T-helper 9 cell (primary cell): Measurements from ENCODE around the gene TNRC6B.
"Not testable (repeated sequence)": the region's sequence is repeated elsewhere in the genome, so short reads cannot be mapped to it uniquely, and the experiment has no call there.

Source experiments
- DNase-seq: peaks from one replicate; pipeline ENCODE4 v3.0.0-alpha.2; 2020

The TNRC6B gene

DNA sequence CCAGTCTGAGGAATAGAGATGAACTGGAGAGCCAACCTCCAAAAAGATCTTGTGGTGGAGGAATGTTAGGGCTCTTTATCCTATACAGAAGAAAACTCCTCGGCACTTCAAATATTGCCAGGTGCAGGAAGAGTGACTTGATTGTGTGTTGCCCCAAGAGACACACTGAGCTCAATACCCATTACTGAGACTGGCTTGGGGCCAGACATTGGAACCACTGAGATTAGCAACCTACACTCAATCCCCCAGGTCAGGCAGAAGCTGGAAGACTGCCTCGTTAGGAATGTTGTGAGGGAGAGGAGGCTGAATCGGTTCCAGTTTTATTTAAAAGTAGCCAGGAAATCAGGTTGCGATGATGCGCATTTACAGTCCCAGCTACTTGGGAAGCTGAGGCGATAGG lies 190.3 kb downstream of the TNRC6B start:
- no peak for DNase-seq

DNA sequence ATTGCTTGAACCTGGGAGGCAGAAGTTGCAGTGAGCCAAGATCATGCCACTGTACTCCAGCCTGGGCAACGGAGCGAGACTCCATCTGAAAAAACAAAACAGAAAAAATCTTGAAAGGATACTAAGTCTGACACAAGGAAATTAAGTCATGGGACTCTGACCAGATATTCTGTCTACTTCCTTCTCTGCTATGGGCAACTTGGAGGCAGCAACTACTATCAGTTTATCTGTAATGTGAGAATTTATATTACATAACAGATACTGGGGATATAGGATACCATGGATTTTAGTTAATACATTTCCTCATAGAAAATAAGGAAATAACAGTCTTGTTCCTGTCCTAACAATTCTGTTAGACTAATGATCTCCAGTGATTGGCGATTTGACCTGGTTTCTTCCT lies 191.1 kb downstream of the TNRC6B start:
- no peak for DNase-seq

DNA sequence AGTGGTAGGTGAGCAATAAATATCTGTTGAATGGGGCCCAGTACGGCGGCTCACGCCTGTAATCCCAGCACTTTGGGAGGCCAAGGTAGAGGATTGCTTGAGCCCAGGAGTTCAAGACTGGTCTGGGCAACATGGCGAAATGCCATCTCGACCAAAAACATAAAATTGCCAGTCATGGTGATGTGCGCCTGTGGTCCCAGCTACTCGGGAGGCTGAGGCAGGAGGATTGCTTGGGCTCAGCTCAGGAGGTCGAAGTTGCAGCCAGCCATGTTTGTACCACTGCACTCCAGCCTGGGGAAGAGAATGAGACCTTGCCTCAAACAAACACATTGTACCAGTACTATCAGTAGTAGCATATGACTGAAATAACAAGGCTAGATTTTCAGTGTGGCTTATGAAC lies 196.8 kb downstream of the TNRC6B start:
- DNase-seq, result no peak

DNA sequence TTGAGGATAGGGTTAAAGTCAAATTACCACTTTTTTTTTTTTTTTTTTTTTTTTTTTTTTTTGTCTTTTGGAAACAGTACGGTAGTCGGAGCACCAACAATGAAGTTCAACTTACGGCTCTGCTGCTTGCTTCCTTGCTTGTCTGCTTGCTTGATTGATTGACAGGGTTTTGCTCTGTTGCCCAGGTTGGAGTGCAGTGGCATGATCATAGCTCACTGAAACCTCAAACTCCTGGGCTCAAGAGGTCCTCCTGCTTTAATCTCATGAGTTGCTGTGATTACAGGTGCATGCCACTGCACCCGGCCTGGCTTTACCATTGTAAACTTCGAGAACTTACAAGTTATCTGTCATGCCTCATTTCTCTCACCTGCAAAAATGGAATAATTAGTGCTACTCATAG lies 198.4 kb downstream of the TNRC6B start:
- no peak for DNase-seq

DNA sequence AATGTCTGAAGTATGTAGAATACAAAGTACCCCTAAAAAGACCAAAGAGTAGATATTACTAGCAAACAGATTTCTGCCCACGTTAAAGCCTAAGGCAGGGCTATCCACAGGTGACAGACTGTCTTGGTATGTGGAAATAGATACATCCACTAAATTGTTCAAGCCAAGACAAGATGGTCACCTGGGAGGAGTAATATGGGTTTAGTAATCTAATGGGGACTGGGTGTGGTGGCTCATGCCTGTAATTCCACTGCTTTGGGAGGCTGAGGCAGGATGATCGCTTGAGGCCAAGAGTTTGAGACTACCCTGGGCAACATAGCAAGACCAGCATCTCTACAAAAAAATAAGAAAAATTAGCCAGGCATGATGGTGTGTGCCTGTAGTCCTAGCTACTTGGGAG lies 200.2 kb downstream of the TNRC6B start:
- DNase-seq, result no peak

DNA sequence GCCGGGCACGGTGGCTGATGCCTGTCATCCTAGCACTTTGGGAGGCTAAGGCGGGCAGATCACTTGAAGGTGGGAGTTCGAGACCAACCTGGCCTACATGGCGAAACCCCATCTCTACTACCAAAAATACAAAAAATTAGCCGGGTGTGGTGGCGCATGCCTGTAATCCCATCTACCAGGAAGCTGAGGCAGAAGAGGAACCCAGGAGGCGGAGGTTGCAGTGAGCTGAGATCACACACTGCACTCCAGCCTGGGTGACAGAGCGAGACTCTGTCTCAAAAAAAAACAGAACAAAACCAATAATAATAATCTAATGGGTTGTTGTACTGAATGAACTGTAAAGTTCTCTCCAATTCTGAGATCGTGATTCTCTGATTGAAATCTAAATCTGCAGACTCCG lies 200.7 kb downstream of the TNRC6B start:
- DNase-seq, result not testable (repeated sequence)

DNA sequence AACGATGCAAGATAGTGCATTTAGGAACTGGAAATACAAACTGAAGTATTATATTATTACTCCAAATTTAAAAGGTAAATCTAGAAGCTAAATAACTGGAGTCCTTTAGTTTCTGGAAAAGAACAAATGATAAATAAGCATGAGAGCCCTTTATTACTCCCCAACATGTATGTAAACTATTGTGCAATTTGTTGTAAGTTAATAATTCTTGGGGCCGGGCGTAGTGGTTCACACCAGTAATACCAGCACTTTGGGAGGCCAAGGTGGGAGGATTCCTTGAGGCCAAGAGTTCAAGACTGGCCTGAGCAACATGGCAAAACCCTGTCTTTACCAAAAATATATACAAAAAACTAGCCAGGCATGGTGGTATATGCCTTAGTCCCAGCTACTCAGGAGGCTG lies 203.7 kb downstream of the TNRC6B start:
- no peak for DNase-seq

DNA sequence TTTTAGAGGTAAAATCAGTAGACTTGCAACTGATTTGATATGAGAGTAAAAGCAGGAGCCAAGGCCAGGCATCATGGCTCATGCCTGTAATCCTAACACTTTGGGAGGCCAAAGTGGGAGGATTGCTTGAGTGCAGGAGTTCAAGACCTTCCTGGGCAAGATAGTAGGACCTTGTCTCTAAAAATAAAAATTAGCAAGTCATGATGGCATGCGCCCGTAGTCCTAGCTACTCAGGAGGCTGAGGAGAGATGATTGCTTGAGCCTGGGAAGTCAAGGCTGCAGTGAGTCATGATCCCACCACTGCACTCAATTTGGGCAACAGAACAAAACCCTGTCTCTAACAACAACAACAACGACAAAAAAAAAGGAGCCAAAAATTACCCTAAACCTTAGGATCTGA lies 206.2 kb downstream of the TNRC6B start:
- DNase-seq, result no peak

DNA sequence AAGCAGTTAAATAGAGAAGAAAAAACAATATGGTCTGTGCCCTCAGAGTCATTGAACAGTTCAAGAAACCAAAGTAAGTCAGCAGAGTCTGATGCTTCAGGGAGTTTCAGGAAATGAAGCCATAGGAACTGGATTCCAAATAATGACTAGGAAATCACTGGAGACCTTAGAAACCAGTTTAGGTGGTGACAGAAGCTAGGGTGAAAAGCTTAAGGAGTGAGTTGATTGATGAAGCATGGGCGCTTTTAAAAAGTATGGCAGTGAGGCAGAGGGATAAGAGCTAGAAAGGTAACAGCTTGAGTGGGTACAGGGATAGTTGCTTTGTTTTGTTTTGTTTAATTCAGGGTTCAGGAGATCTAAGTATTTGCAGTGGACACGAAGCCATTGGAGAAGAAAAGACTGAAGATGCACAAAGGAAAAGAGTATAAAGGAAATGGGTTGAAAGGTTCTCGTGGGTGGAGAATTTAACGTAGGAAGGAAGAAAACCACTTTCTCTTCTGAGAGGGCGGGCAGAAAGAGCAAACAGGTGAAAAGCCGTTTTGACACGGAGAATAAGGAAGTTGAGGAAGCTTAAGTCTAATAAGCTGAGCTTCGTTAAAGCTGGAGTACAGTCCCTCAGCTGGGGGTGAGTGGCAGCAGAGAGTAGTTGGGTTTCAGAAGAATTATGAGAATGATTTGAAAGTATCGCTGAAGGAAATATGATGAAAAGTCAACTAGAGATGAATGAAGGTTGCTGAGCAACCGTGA lies 207.5 kb downstream of the TNRC6B start:
- DNase-seq, result no peak
